HG03060 (cell line): ENCODE results near the gene ADAD2.
"Not testable (repeated sequence)": the region's sequence is repeated elsewhere in the genome, so short reads cannot be mapped to it uniquely, and the experiment has no call there.

Experiments
- ATAC-seq: cut with Tn5 transposase; IDR thresholded peaks from one replicate; pipeline ENCODE4 v1.9.1; 2021; ENCODE audit warnings: low read depth, moderate number of reproducible peaks; ENCODE audit not compliant: unreplicated experiment

The ADAD2 gene

DNA sequence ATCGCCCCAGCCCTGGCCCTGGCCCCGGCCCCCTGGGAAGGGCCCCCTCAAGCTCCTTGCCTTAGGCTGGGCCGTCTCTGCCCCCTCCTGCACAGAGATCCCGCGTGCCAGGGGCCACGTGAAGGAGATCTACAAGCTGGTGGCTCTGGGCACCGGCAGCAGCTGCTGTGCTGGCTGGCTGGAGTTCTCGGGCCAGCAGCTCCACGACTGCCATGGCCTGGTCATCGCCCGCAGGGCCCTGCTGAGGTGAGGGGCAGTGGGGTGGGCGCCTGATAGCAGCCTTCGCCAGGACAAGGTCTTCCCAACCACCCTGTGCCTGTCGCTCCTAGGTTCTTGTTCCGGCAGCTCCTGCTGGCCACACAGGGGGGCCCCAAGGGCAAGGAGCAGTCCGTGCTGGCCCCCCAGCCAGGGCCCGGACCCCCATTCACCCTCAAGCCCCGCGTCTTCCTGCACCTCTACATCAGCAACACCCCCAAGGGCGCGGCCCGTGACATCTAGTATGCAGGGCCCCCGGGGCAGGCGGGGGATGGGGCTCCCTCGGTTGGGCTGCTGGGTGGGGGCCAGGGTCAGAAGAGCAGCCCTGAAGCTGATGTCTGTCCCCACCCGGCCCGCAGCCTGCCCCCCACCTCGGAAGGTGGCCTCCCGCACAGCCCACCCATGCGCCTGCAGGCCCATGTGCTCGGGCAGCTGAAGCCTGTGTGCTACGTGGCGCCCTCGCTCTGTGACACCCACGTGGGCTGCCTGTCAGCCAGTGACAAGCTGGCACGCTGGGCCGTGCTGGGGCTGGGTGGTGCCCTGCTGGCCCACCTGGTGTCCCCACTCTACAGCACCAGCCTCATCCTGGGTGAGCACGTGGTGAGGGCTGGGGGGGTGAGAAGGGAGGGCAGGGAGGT, 4.5 kb downstream of the ADAD2 start:
- no peak for ATAC-seq

- ATAC-seq, result no peak
These were observed 5.1 kb downstream of the ADAD2 start for GRCh38 chr16:84196101-84196500.

DNA sequence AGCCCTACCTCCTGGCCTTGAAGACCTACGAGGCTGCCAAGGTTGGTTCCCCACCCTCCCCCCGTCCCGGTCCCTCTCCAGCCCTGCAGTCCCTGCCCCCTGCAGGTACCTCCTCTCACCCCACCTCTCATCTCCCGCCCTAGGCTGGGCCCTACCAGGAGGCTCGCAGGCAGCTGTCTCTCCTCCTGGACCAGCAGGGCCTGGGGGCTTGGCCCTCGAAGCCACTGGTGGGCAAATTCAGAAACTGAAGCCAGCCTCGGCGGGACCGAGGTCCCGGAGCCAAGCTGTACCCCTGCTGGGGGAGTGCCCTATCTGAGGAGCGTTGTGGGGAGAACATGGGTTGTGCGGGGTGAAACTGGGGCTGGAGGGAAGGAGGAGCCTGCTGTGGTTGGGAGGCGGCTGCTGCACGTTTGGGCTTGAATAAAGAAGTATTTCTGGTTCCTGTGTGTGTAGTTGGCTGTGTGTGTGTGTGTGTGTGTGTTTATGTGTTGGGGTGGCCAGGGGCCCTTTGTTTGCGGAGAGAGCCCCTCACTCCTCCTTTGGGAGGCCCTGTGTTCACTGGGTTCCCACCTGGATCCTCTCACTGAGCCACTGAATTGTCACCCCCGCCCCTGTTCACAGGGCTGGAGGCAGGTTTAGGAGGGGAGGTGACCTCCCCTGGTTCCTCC, 5.9 kb downstream of the ADAD2 start:
- no peak for ATAC-seq

DNA sequence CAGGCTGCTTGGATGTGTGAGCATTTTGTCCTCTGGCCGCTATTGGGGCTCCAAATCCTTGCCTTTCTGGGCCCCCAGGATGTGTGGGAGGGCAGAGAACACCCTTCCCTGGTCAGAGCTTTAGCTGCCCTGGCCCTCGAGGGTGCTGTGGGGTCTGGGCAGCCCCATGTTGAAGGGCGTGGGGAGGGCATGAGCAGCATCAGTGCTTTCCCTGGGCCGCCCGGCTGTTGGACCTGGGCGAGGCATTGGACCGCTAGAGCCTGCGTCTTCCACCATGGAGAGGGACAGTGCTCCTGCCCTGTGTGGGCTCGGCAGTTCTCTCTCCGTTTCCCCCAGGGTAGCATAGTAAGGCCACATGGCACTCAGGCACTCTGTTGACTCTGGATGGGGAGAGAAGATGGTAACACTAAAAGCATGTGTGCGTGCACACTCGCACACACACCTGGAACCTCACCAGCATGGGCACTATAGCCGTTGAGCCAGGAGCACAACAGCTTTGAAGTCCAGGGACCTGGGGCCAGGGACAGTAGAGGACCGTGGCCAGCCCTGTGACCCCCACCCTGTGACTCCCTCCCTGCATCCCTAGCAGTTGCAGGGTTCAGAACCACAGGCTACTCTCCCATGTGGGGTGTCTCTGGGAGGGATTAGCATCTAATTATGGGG, 6.6 kb downstream of the ADAD2 start:
- ATAC-seq, result no peak

DNA sequence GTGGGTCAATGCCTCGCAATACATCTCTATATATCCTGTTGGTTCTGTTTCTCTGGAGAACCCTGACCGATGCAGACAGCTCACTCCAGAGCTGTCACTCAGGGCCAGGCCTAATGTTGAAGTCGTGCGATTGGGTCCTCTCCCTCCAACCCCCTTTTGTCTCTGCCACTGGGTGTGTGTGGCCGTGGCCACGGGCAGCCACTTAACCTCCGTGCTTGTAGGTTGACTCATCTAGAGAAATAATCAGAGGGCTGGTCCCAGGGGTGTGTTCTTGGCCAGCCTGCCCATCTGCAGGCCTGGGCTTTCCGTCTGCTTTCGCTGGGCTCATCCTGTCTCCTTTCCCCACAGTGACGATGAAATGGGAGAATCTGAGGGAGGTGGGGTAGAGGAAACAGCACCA, 7.4 kb downstream of the ADAD2 start:
- ATAC-seq, result no peak

- no peak for ATAC-seq
These were observed 8.1 kb downstream of the ADAD2 start for GRCh38 chr16:84199097-84199496.

GRCh38 chr16:84199861-84200260, 8.9 kb downstream of the ADAD2 start:
- ATAC-seq, result no peak

- ATAC-seq, result not testable (repeated sequence)
These were observed 13.6 kb downstream of the ADAD2 start for GRCh38 chr16:84204551-84204950.

GRCh38 chr16:84205123-84205522, 14.2 kb downstream of the ADAD2 start:
- ATAC-seq, result not testable (repeated sequence)

DNA sequence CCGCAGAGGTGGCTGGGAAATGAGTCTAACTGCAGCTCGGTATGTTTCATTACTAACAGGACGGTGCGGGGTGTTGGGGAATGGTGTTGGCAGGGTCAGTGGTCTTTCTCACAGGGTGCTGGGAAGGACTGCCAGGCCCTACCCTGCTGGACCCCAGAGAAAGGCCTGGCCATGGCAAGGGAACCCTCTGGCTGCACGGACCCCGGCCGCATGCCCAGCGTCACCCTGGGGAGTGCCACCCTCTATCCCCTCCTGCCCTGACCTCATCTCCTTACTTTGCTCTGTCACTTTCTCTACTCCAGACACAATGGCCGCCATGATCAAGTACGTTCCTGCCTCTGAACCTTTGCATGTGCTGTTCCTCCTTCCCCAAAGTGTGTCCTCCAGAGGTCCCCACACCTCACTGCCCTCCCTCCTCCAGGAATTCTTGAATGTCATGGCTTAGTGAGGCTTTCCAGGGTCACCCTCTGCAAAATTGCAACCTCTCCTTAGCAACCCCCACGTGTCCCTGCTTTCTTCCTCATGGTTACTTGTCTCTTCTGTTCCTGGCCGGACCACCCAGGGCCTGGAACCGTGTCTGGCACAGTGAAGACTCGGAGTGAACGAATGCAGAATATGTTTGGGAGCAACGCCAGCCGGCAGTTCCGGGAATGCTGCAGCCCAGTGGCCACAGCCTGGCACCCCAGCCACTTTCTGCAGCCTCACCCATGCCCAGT, 15.2 kb downstream of the ADAD2 start:
- ATAC-seq, result no peak

GRCh38 chr16:84207251-84207650, 16.3 kb downstream of the ADAD2 start:
- ATAC-seq, result no peak

GRCh38 chr16:84207879-84208278, 16.9 kb downstream of the ADAD2 start:
- ATAC-seq, result no peak

DNA sequence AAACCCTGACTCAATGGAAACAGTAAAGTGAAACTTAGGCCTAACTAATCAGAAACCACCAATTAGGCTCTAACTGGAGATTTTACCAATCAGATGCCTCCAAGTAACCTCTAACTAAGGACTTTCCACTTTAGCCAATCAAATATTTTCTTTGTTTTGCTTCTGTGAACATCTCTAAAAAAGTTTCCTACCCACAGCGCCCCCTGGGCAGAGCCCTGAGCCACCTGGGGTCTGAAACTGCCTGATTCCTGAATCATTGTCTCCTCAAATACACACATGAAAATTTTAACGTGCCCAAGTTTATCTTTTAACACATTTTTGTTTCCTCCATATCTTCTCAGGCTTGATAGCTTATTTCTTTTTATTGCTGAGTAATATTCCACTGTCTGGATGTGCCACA, 19.0 kb downstream of the ADAD2 start:
- ATAC-seq, result no peak

- ATAC-seq, result no peak
These were observed 21.2 kb downstream of the ADAD2 start for GRCh38 chr16:84212154-84212553.

GRCh38 chr16:84212631-84213030, 21.7 kb downstream of the ADAD2 start:
- no peak for ATAC-seq

GRCh38 chr16:84214451-84215066, 23.6 kb downstream of the ADAD2 start:
- ATAC-seq, result no peak

GRCh38 chr16:84215531-84215930, 24.6 kb downstream of the ADAD2 start:
- no peak for ATAC-seq

DNA sequence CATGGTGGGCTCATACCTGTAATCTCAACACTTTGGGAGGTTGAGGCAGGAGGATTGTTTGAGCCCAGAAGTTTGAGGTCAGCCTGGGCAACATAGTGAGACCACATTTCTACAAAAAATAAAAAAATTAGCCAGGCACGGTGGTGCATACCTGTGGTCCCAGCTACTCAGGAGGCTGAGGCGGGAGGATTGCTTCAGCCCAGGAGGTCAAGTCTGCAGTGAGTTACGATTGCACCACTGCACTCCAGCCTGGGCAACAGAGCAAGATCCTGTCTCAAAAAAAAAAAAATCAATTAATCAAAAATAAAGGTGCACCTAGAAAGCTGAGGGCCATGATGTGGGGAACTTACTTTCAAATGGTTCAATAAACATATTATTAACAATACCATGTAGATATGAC, 25.2 kb downstream of the ADAD2 start:
- ATAC-seq, result not testable (repeated sequence)

DNA sequence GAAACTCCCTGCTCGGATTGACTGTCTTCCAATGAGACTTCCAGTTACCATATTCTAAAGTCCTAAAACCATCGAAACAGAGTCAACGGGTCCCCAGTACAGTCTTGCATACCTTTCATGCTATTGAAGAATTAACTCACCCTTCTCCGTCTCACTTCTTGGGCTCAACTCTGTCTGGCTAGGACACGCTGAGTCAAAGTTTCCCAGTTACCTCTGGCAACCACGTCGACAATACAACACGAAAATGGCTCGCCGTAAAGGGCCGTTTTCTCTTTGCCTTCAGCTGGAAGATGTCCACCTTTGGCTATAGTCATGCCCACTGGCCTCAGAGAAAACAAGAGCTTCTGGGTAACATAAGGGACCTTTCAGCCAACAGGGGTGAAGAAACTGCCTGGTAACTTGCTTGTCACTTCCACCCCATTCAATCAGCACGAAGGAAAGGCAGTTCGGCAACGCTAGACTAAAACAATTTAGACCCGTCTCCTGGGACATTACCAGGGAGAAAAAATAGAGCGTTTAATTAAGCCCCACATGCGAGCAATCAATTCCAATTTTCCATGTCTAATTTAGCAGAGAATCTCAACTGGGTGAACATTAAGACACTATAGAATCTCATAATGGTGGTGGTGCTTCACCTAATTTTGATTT, 27.3 kb downstream of the ADAD2 start:
- no peak for ATAC-seq

GRCh38 chr16:84218956-84219355, 28.0 kb downstream of the ADAD2 start:
- ATAC-seq, result no peak
